Left hindlimb (tissue), 1 donor: Measurements from ENCODE around the gene CARD14.
"Not testable (repeated sequence)": the region's sequence is repeated elsewhere in the genome, so short reads cannot be mapped to it uniquely, and the experiment has no call there.

Source experiments
- DNase-seq: peaks from one replicate; pipeline ENCODE4 v3.0.0-alpha.2; 2018

Gene CARD14

GRCh38 chr17:80187090-80187489 is 17.3 kb downstream of the CARD14 start:
- no peak for DNase-seq

GRCh38 chr17:80187515-80187941 is 17.7 kb downstream of the CARD14 start:
- peak; percentile 64 for DNase-seq

- no peak for DNase-seq
Observed at GRCh38 chr17:80189611-80190010, 19.8 kb downstream of the CARD14 start.

- no peak for DNase-seq
Observed at GRCh38 chr17:80190716-80191115, 20.9 kb downstream of the CARD14 start.

- DNase-seq = peak; percentile 23
Observed at GRCh38 chr17:80191192-80191591, 21.4 kb downstream of the CARD14 start.

- DNase-seq = peak; percentile 45
Observed at GRCh38 chr17:80191865-80192661, 22.2 kb downstream of the CARD14 start.

- no peak for DNase-seq
Observed at GRCh38 chr17:80195141-80195540, 25.3 kb downstream of the CARD14 start.

GRCh38 chr17:80195671-80196529 is 26.1 kb downstream of the CARD14 start:
- DNase-seq = no peak

- no peak for DNase-seq
Observed at GRCh38 chr17:80196652-80197051, 26.8 kb downstream of the CARD14 start.

GRCh38 chr17:80198144-80198661 is 28.4 kb downstream of the CARD14 start:
- no peak for DNase-seq

GRCh38 chr17:80199295-80199694 is 29.5 kb downstream of the CARD14 start:
- not testable (repeated sequence) for DNase-seq

GRCh38 chr17:80201446-80201845 is 31.6 kb downstream of the CARD14 start:
- no peak for DNase-seq

- DNase-seq = no peak
Observed at GRCh38 chr17:80202197-80202596, 32.4 kb downstream of the CARD14 start.

- DNase-seq = no peak
Observed at GRCh38 chr17:80203471-80203963, 33.7 kb downstream of the CARD14 start.

GRCh38 chr17:80204626-80205468 is 35.0 kb downstream of the CARD14 start:
- DNase-seq = no peak

GRCh38 chr17:80205811-80206210 is 36.0 kb downstream of the CARD14 start:
- no peak for DNase-seq

- DNase-seq = no peak
Observed at GRCh38 chr17:80208050-80208449, 38.2 kb downstream of the CARD14 start.

GRCh38 chr17:80209765-80210164 is 39.9 kb downstream of the CARD14 start:
- peak; percentile 23 for DNase-seq

- DNase-seq = peak; percentile 21
Observed at GRCh38 chr17:80210348-80211108, 40.7 kb downstream of the CARD14 start.

GRCh38 chr17:80212109-80212508 is 42.3 kb downstream of the CARD14 start:
- DNase-seq = peak; percentile 15

- peak; percentile 13 for DNase-seq
Observed at GRCh38 chr17:80212511-80212910, 42.7 kb downstream of the CARD14 start.
